Activated T-helper 1 cell treated with anti-CD3 and anti-CD28 coated beads, Interleukin-2, amount 50 U/mL, for 16 hours (primary cell): ENCODE data around the gene UBAP1.
"Not testable (repeated sequence)": the region's sequence is repeated elsewhere in the genome, so short reads cannot be mapped to it uniquely, and the experiment has no call there.

ENCODE experiments used
- DNase-seq, 2 donors: peaks; one replicate each; pipeline ENCODE4 v3.0.0-alpha.2; 2020; ENCODE audit warnings: low read depth in 1 of 2, low spot score in 1 of 2

UBAP1 gene

GRCh38 chr9:34256987-34257585 is 78.2 kb downstream of the UBAP1 start:
- no peak for DNase-seq

DNA sequence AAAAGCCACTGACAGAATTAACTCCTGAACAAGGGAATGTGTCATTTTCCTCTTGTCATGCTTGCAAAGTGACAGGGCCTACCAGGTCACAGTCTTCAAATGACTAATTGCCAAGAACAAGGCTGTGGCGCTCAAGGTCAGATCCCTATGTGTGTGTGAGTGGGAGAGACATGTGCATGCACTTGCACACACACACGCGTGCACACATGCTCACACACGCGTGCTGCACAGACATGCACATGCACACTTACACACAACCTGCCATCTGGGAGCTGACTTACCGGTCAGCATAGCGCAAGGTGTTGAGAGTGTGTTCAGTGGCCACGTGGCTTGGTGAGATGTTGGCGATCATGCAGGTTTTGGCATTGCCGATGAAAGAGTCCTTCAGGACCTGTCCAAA is 80.5 kb downstream of the UBAP1 start:
- DNase-seq: no peak

GRCh38 chr9:34262971-34263370 is 84.1 kb downstream of the UBAP1 start:
- DNase-seq: no peak

DNA sequence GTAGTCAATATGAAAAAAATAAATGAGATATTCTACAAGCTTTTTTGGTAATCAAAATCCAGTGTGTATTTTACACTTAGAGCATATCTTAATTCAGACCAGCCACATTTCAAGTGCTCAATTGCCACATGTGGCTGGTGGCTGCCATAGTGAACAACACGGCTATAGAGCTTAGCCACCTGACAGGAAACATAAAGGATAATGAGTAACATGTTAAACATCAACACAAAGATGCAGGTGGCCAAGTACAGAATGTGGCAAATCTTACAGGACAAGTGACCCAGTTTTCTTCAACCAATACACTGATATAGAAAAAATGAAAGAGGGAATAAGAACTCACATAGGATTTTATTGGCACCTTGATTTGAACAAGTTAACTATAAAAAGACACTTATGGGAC is 88.8 kb downstream of the UBAP1 start:
- DNase-seq: no peak

- no peak for DNase-seq
These were observed 92.6 kb downstream of the UBAP1 start for GRCh38 chr9:34271265-34272006.

- no peak for DNase-seq
These were observed 93.3 kb downstream of the UBAP1 start for GRCh38 chr9:34272101-34272541.

GRCh38 chr9:34273588-34273987 is 94.7 kb downstream of the UBAP1 start:
- DNase-seq: not testable (repeated sequence)

DNA sequence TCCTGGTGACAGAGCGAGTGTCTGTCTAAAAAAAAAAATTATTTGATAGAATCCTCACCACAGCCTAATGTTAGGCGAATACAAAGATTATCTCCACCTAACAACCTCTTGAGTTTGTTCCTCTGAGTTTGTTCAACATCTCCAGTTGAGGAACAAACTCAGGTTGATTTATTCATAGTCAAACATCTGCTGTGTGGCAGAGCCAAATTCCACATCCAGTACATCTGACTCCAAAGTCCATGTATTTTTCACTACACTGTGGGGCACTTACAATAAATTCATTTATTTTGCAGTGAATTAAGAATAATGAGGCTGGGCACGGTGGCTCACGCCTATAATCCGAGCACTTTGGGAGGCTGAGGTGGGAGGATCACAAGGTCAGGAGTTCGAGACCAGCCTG is 97.0 kb downstream of the UBAP1 start:
- DNase-seq: no peak

- DNase-seq: no peak
These were observed 97.9 kb downstream of the UBAP1 start for GRCh38 chr9:34276772-34277171.

DNA sequence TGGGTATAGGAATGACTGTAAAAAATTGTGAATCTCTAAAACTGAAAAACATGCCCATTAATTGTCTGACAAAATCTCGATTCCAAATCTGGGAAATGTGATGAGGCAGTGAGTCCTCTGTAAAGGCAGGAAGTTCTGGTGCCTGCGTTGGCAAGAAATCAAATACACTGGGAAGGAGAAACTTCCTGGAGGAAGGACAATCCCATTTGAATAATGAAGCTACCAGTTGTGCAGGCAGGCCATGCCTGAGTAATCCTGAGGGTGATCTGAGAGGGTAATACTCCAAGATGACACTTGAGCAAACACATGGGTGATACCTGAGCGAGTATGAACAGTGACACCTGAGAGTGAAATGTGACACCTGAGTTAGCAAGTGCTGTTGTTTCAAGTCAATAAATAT is 100.6 kb downstream of the UBAP1 start:
- DNase-seq: no peak

DNA sequence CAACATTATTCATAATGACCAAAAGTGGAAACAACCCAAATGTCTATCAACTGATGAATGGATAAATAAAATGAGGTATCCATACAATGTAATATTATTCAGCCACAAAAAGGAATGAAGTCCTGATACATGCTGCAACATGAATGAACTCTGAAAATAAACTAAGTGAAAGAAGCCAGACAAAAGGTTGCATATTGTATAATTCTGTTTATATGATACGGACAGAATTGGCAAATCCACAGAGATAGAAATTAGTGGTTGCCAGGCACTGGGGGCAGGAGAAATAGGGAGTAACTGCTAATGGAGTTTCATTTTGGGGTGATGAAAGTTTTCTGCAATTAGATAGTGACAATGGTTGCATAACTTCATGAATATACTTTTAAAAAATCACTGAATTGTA is 103.3 kb downstream of the UBAP1 start:
- no peak for DNase-seq

- DNase-seq: no peak
These were observed 110.3 kb downstream of the UBAP1 start for GRCh38 chr9:34289159-34289558.

DNA sequence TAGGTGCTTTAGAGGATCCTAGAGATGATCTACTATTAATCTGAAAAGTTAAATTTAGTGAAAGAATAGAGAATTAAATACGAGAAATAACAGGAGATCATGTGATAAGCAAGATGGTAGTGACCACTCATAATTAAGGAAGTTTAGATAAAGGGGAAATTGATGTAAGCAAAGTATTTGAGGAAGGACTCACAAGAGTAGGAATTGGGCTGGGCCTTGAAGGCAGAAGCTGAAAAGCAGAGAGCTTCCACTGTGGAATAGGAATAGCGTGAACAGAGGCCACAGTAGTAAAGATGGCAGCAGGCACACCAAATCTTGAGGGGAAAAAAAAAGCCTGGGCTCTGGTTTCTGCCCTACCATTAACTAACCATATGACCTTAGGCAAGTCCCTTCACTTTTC is 112.2 kb downstream of the UBAP1 start:
- no peak for DNase-seq

DNA sequence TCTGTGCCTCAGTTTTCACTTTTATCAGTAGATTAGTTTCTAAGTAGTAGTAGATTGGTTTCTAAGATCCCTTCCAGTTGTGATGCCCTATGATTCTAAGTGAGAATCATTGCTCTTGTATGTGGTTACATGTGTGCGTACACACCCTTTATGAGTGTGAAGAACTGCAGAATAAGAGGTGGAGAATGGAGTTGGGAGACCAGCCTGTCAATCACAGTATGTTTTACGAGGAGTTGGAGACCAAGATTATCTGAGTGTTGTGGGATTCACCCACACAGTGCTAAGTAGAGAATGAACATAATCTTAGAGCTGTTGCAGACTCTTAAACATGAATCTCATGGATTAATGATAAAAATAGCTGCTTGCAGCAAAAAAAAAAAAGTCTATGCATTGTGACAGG is 112.6 kb downstream of the UBAP1 start:
- no peak for DNase-seq

DNA sequence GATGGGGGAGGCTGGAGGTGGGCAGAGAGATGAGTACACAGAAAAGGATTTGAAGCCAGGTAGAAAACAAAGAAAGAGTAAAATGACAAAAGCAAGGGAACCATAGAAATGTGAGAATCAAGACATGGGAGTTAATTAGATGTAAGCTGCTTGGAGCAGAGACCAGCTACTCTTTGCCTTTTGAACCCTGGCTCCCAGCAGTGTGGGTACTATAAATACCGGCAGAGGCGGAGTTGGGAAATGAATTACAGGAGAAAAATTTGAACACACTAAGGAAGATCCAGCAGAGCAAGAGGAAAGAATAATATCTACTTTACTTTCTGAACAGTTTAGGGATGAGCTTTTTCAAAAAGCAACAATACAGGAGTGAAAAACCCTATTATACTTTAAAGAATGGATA is 113.7 kb downstream of the UBAP1 start:
- no peak for DNase-seq

DNA sequence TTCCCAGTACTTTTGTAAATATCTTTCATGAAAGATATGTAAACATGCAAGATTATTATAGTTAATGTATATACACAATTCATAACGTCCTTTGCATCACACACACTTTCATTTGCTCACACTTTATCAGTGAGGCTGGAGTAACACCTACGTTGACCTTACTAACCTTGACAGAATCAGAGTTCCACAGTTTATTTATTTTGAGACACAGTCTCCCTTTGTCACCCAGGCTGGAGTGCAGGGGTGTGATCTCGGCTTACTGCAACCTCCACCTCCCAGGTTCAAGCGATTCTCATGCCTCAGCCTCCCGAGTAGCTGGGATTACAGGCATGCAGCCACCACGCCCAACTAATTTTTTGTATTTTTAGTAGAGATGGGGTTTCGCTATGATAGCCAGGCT is 122.2 kb downstream of the UBAP1 start:
- DNase-seq: not testable (repeated sequence)
